Activated CD8-positive, alpha-beta T cell treated with anti-CD3 and anti-CD28 coated beads, Interleukin-2, amount 10 ng/mL, durations not matched to agents 7 days and 5 days (primary cell): ENCODE measurements around the gene SETD1B. TPM values are rescaled to one million over a fixed set of nuclear protein-coding genes. Genes with fewer than 3 reads are reported as not detected.

Experiments
- ATAC-seq: fragments of 150-1000 bp; cut with Tn5 transposase; one replicate; pipeline ENCODE4 v1.10.0; 2021; ENCODE audit warnings: moderate library complexity
- CTCF ChIA-PET: fragments of 350-600 bp; sonication (Branson Sonifier 250); formaldehyde crosslinking; loops from one replicate; lab custom pipeline; 2021; ENCODE audit warnings: antibody characterized with exemption; lab: Charles Lee
- POLR2A ChIA-PET: fragments of 350-600 bp; sonication (Branson Sonifier 250); formaldehyde crosslinking; loops from one replicate; lab custom pipeline; 2021; ENCODE audit warnings: antibody characterized with exemption; lab: Charles Lee
- DNase-seq: peaks from one replicate; pipeline ENCODE4 v3.0.0-alpha.2; 2020
- H3K27ac Mint-ChIP-seq: one replicate; pipeline ENCODE4 v1.8.0; 2021; ENCODE audit warnings: mild to moderate bottlenecking, mixed read lengths
- H3K27me3 Mint-ChIP-seq: one replicate; pipeline ENCODE4 v1.8.0; 2021; ENCODE audit warnings: low read depth, mixed read lengths
- H3K36me3 Mint-ChIP-seq: one replicate; pipeline ENCODE4 v1.8.0; 2021; ENCODE audit warnings: low read depth, mixed read lengths
- H3K4me1 Mint-ChIP-seq: one replicate; pipeline ENCODE4 v1.8.0; 2021; ENCODE audit warnings: low read depth, mixed read lengths
- H3K4me3 Mint-ChIP-seq: one replicate; pipeline ENCODE4 v1.8.0; 2021; ENCODE audit warnings: mild to moderate bottlenecking, mixed read lengths
- H3K9me3 Mint-ChIP-seq: one replicate; pipeline ENCODE4 v1.8.0; 2022; ENCODE audit warnings: mixed read lengths; ENCODE audit not compliant: insufficient read depth
- total RNA-seq, 2 experiments: library from RNA; stranded (reverse); gene quantifications; one replicate each; pipeline ENCODE4 v1.2.3, GENCODE V29; 2021

SETD1B gene
- total RNA-seq, 2 experiments from 2014 or later = 30.0 to 30.9 TPM

DNA sequence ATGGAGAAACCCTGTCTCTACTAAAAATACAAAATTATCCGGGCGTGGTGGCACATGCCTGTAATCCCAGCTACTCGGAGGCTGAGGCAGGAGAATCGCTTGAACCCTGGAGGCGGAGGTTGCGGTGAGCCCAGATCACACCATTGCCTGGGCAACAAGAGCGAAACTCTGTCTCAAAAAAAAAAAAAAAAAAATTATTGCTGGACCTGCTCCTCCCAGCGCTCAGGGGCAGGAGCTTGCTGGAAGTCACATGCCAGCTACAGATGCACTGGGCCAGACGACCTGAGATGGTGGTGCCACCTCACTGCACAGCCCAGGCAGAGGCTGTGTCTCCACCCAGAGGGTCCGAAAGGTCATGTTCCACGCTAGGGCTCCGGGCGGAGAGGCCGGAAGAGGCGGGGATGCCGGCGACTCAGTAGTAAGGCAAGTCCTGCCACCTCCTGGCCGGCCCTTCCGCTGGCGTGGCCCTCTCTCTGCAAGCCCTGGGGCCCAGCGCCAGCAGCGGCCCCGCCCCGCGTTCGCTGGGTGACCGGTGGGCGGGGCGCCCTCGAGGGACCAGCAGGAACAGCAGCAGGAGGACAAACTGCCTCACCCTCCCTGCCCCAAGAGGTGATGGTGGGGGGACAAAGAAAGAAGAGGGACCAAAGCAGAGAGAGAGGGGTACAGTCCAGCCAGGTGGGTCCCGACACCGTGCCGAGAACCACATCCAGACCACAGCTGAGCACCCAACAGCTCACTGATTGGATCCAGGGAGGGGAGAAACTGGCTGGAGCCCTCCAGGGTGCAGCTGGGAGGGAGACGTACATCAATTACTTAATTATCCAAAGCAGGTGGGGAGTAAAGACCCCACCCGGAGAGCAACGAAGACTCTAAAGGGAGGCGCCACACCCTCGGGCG lies 6.7 kb upstream of the SETD1B start:
- peaks cover 41% of the 10 kb centered on the region for H3K4me1 Mint-ChIP-seq
- H3K9me3 Mint-ChIP-seq = no peaks in the 10 kb centered on the region
- H3K27me3 Mint-ChIP-seq = no peaks in the 10 kb centered on the region
- CTCF ChIA-PET = interaction anchor here (0.7 to 26.5 kb wide), 6 partner anchors 6 to 121 kb away, joined by 3 to 956 read pairs (median 384); partner anchors contain the start of genes CFAP251, PSMD9, RHOF and SETD1B
- POLR2A ChIA-PET = interaction anchor here (1.1 to 26.9 kb wide), 3 partner anchors 7 to 397 kb away, joined by 3 to 543 read pairs (median 543); partner anchors contain the start of genes RHOF, RNF34 and SETD1B
- DNase-seq (no peak), ATAC-seq (no peak)
- H3K4me3 Mint-ChIP-seq = peak overlapping the region; percentile 48
- peaks cover 46% of the 10 kb centered on the region for H3K36me3 Mint-ChIP-seq
- peak overlapping the region; percentile 52 for H3K27ac Mint-ChIP-seq

GRCh38 chr12:121797937-121798786 lies 5.6 kb upstream of the SETD1B start:
- H3K9me3 Mint-ChIP-seq = no peaks in the 10 kb centered on the region
- H3K4me3 Mint-ChIP-seq = peak overlapping the region; percentile 84
- H3K36me3 Mint-ChIP-seq = peaks cover 44% of the 10 kb centered on the region
- POLR2A ChIA-PET = interaction anchor here (17.0 to 26.9 kb wide), 2 partner anchors 7 to 8 kb away, joined by 543 read pairs; partner anchors contain the start of genes RHOF and SETD1B
- ATAC-seq (no peak), DNase-seq (no peak)
- H3K4me1 Mint-ChIP-seq = peaks cover 41% of the 10 kb centered on the region
- H3K27ac Mint-ChIP-seq = peak overlapping the region; percentile 77
- CTCF ChIA-PET = interaction anchor here (2.3 to 26.5 kb wide), 3 partner anchors 7 to 91 kb away, joined by 9 to 956 read pairs (median 956); partner anchors contain the start of genes PSMD9, RHOF and SETD1B
- H3K27me3 Mint-ChIP-seq = no peaks in the 10 kb centered on the region

- DNase-seq = no peak
- CTCF ChIA-PET = interaction anchor here (2.3 to 26.5 kb wide), 3 partner anchors 7 to 90 kb away, joined by 9 to 956 read pairs (median 956); partner anchors contain the start of genes PSMD9, RHOF and SETD1B
- Mint-ChIP-seq H3K4me1 (peaks cover 41% of the 10 kb centered on the region), H3K27me3 (no peaks in the 10 kb centered on the region), H3K36me3 (peaks cover 44% of the 10 kb centered on the region), H3K4me3 (peak overlapping the region; percentile 84), H3K9me3 (no peaks in the 10 kb centered on the region), H3K27ac (peak overlapping the region; percentile 92)
- POLR2A ChIA-PET = interaction anchor here (1.5 to 26.9 kb wide), 3 partner anchors 7 to 39 kb away, joined by 4 to 543 read pairs (median 543); partner anchors contain the start of genes RHOF and SETD1B
- no peak for ATAC-seq
Observed at GRCh38 chr12:121798787-121799155, 5.0 kb upstream of the SETD1B start.

- peaks cover 40% of the 10 kb centered on the region for H3K4me1 Mint-ChIP-seq
- H3K9me3 Mint-ChIP-seq = no peaks in the 10 kb centered on the region
- H3K27ac Mint-ChIP-seq = peak overlapping the region; percentile 92
- DNase-seq (peak; percentile 73), ATAC-seq (peak; percentile 8)
- ChIA-PET POLR2A (interaction anchor here (0.5 to 26.9 kb wide), 5 partner anchors 6 to 273 kb away, joined by 3 to 543 read pairs (median 4); partner anchors contain the start of genes ORAI1, RHOF and SETD1B), CTCF (interaction anchor here (2.3 to 26.5 kb wide), 3 partner anchors 6 to 90 kb away, joined by 9 to 956 read pairs (median 956); partner anchors contain the start of genes PSMD9, RHOF and SETD1B)
- H3K36me3 Mint-ChIP-seq = peaks cover 43% of the 10 kb centered on the region
- no peaks in the 10 kb centered on the region for H3K27me3 Mint-ChIP-seq
- H3K4me3 Mint-ChIP-seq = peak overlapping the region; percentile 84
Observed at GRCh38 chr12:121799156-121799841, 4.5 kb upstream of the SETD1B start.

GRCh38 chr12:121799842-121800693 lies 3.7 kb upstream of the SETD1B start:
- CTCF ChIA-PET = interaction anchor here (1.1 to 26.5 kb wide), 4 partner anchors 6 to 89 kb away, joined by 3 to 956 read pairs (median 482); partner anchors contain the start of genes PSMD9, RHOF and SETD1B
- H3K36me3 Mint-ChIP-seq = peaks cover 42% of the 10 kb centered on the region
- POLR2A ChIA-PET = interaction anchor here (0.5 to 26.9 kb wide), 7 partner anchors 5 to 474 kb away, joined by 3 to 543 read pairs (median 4); partner anchors contain the start of genes ORAI1, RHOF and SETD1B

GRCh38 chr12:121800694-121801594 lies 2.9 kb upstream of the SETD1B start:
- peak; percentile 12 for ATAC-seq
- ChIA-PET CTCF (interaction anchor here (1.0 to 26.5 kb wide), 9 partner anchors 5 to 132 kb away, joined by 3 to 956 read pairs (median 7); partner anchors contain the start of genes PSMD9, RHOF, SETD1B and TMEM120B), POLR2A (interaction anchor here (0.6 to 26.9 kb wide), 9 partner anchors 4 to 473 kb away, joined by 3 to 543 read pairs (median 4); partner anchors contain the start of genes ORAI1, RHOF, SETD1B and TMEM120B)
- Mint-ChIP-seq H3K9me3 (no peaks in the 10 kb centered on the region), H3K36me3 (peaks cover 44% of the 10 kb centered on the region), H3K27me3 (no peaks in the 10 kb centered on the region), H3K4me1 (peaks cover 29% of the 10 kb centered on the region), H3K27ac (peak overlapping the region; percentile 98), H3K4me3 (peak overlapping the region; percentile 91)
- DNase-seq = peak; percentile 79

More at GRCh38 chr12:121799842-121800693, 3.7 kb upstream of the SETD1B start:
- ATAC-seq (peak; percentile 29), DNase-seq (peak; percentile 84)
- Mint-ChIP-seq H3K4me3 (peak overlapping the region; percentile 84), H3K27ac (peak overlapping the region; percentile 92), H3K4me1 (peaks cover 32% of the 10 kb centered on the region), H3K9me3 (no peaks in the 10 kb centered on the region), H3K27me3 (no peaks in the 10 kb centered on the region)

GRCh38 chr12:121801595-121802484 lies 2.0 kb upstream of the SETD1B start:
- DNase-seq (peak; percentile 58), ATAC-seq (no peak)
- peaks cover 50% of the 10 kb centered on the region for H3K36me3 Mint-ChIP-seq
- CTCF ChIA-PET = interaction anchor here (0.7 to 26.5 kb wide), 10 partner anchors 4 to 133 kb away, joined by 3 to 956 read pairs (median 6); partner anchors contain the start of genes PSMD9, RHOF, SETD1B and TMEM120B
- peak overlapping the region; percentile 91 for H3K4me3 Mint-ChIP-seq
- peak overlapping the region; percentile 98 for H3K27ac Mint-ChIP-seq
- no peaks in the 10 kb centered on the region for H3K9me3 Mint-ChIP-seq
- POLR2A ChIA-PET = interaction anchor here (0.6 to 26.9 kb wide), 9 partner anchors 4 to 280 kb away, joined by 3 to 543 read pairs (median 4); partner anchors contain the start of genes ORAI1, RHOF, SETD1B and TMEM120B
- peaks cover 33% of the 10 kb centered on the region for H3K4me1 Mint-ChIP-seq
- H3K27me3 Mint-ChIP-seq = no peaks in the 10 kb centered on the region

DNA sequence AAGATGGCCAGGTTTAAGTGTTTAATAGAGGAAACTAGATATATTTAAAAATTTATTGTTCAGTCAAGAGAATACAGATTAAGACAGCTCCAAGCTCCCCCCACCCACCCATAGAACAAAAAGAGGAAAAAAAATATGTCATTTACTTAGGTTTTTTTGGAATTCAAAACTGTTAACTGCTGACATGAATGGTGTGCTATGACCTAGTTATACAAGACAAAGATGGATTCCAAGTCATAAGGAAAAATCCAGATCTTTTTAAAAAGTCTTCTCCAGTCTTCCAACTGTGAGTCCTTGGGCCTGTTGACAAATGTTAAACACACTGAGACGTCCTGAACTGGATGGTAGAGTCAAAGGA lies 1.3 kb upstream of the SETD1B start:
- Mint-ChIP-seq H3K4me1 (peaks cover 32% of the 10 kb centered on the region), H3K4me3 (peak overlapping the region; percentile 91), H3K36me3 (peaks cover 52% of the 10 kb centered on the region), H3K27ac (peak overlapping the region; percentile 98), H3K27me3 (no peaks in the 10 kb centered on the region), H3K9me3 (no peaks in the 10 kb centered on the region)
- ChIA-PET POLR2A (interaction anchor here (0.6 to 26.9 kb wide), 8 partner anchors 3 to 279 kb away, joined by 3 to 543 read pairs (median 6); partner anchors contain the start of genes RHOF, SETD1B and TMEM120B), CTCF (interaction anchor here (1.0 to 26.5 kb wide), 9 partner anchors 3 to 134 kb away, joined by 3 to 956 read pairs (median 7); partner anchors contain the start of genes PSMD9, RHOF, SETD1B and TMEM120B)
- no peak for ATAC-seq
- DNase-seq = no peak
